B cell (primary cell): Measurements from ENCODE around the gene HAS3. TPM values are rescaled to one million over a fixed set of nuclear protein-coding genes. Genes with fewer than 3 reads are reported as not detected.

Experiments used
- ATAC-seq: fragments of 200-7000 bp; cut with Tn5 transposase; one replicate; pipeline ENCODE4 v1.10.0; 2021; ENCODE audit warnings: low read depth, mild to moderate bottlenecking, moderate number of reproducible peaks, moderate library complexity
- CTCF ChIA-PET: fragments of 350-600 bp; sonication (Branson Sonifier 250); formaldehyde crosslinking; loops from one replicate; lab custom pipeline; 2021; ENCODE audit warnings: antibody characterized with exemption, inconsistent platforms; lab: Charles Lee
- POLR2A ChIA-PET: fragments of 350-600 bp; sonication (Branson Sonifier 250); formaldehyde crosslinking; loops from one replicate; lab custom pipeline; 2021; ENCODE audit warnings: antibody characterized with exemption; lab: Charles Lee
- DNase-seq: peaks from one replicate; pipeline ENCODE4 v3.0.0; 2013
- H2AFZ ChIP-seq: 2 replicates; pipeline ENCODE4 v1.6.1; 2012; ENCODE audit warnings: mild to moderate bottlenecking, low read depth, low read length; ENCODE audit not compliant: insufficient read depth, poor library complexity, severe bottlenecking
- H3K27ac ChIP-seq, 2 donors: 1 replicate in 1 of 2; 2 replicates in 1 of 2; pipeline ENCODE4 v1.5.1; 2012 to 2013; ENCODE audit warnings: low read length in 2 of 2, mild to moderate bottlenecking in 2 of 2, moderate library complexity in 1 of 2
- H3K27me3 ChIP-seq, 4 experiments: fragments of 200-600 bp in 1 of 4; sonication (generic) in 1 of 4; replicated peaks in 1 of 4; 1 replicate in 2 of 4; 2 replicates in 2 of 4; pipeline versions ENCODE4 v1.6.1 to v1.7.0; 2013 to 2016; ENCODE audit warnings: low read length in 3 of 4, mild to moderate bottlenecking in 2 of 4, mixed read lengths in 1 of 4, moderate library complexity in 1 of 4; ENCODE audit not compliant: insufficient read depth in 4 of 4, control insufficient read depth in 3 of 4; ENCODE audit errors: control extremely low read depth in 1 of 4
- H3K36me3 ChIP-seq, 2 experiments: replicated peaks in 1 of 2; 1 replicate in 1 of 2; 2 replicates in 1 of 2; pipeline versions ENCODE4 v1.6.1 to v1.7.1; 2013; ENCODE audit warnings: low read length in 1 of 2; ENCODE audit not compliant: insufficient read depth in 2 of 2, control insufficient read depth in 1 of 2; ENCODE audit errors: control extremely low read depth in 1 of 2, extremely low read depth in 1 of 2
- H3K4me1 ChIP-seq, 2 donors: fragments of 200-600 bp in 1 of 2; sonication (generic) in 1 of 2; 1 replicate in 1 of 2; 2 replicates in 1 of 2; pipeline versions ENCODE4 v1.5.1 to v1.6.1; 2013 to 2017; ENCODE audit warnings: low read length in 2 of 2; ENCODE audit not compliant: control insufficient read depth in 2 of 2, insufficient read depth in 2 of 2
- H3K4me2 ChIP-seq: replicated peaks from 2 replicates; pipeline ENCODE3; 2012; ENCODE audit warnings: mild to moderate bottlenecking, low read depth, low read length; ENCODE audit not compliant: poor library complexity, severe bottlenecking
- H3K4me3 ChIP-seq, 5 experiments: fragments of 200-600 bp in 1 of 5; sonication (generic) in 1 of 5; 1 replicate in 3 of 5; 2 replicates in 2 of 5; pipeline versions ENCODE4 v1.5.1 to v1.7.0; 2011 to 2016; ENCODE audit warnings: low read length in 4 of 5, mild to moderate bottlenecking in 4 of 5, low read depth in 2 of 5, control low read depth in 1 of 5, moderate library complexity in 1 of 5; ENCODE audit not compliant: insufficient read depth in 1 of 5; ENCODE audit errors: control extremely low read depth in 1 of 5, extremely low read depth in 1 of 5
- H3K79me2 ChIP-seq: fragments of 200-600 bp; sonication (generic); one replicate; pipeline ENCODE4 v1.6.0; 2016; ENCODE audit warnings: low read length; ENCODE audit not compliant: control insufficient read depth, insufficient read depth
- H3K9ac ChIP-seq: fragments of 200-600 bp; sonication (generic); 2 replicates; pipeline ENCODE4 v1.6.1; 2017; ENCODE audit warnings: mild to moderate bottlenecking, low read length, moderate library complexity
- H3K9me3 ChIP-seq, 3 donors: one replicate each; pipeline versions ENCODE4 v1.6.1 to v1.7.1; 2013; ENCODE audit warnings: low read length in 2 of 3; ENCODE audit not compliant: control insufficient read depth in 2 of 3, insufficient read depth in 1 of 3; ENCODE audit errors: control extremely low read depth in 1 of 3
- H4K20me1 ChIP-seq: 2 replicates; pipeline ENCODE4 v1.6.0; 2012; ENCODE audit warnings: mild to moderate bottlenecking, low read length; ENCODE audit not compliant: insufficient read depth, control insufficient read depth, poor library complexity, severe bottlenecking
- H3K27ac Mint-ChIP-seq: one replicate; pipeline ENCODE4 v1.8.0; 2021; ENCODE audit warnings: mixed read lengths
- H3K27me3 Mint-ChIP-seq: one replicate; pipeline ENCODE4 v1.8.0; 2021; ENCODE audit warnings: mixed read lengths
- H3K4me1 Mint-ChIP-seq: one replicate; pipeline ENCODE4 v1.8.0; 2021; ENCODE audit warnings: mixed read lengths
- H3K4me3 Mint-ChIP-seq: one replicate; pipeline ENCODE4 v1.8.0; 2021; ENCODE audit warnings: mixed read lengths
- H3K9me3 Mint-ChIP-seq: one replicate; pipeline ENCODE4 v1.8.0; 2022; ENCODE audit warnings: mixed read lengths; ENCODE audit not compliant: insufficient read depth
- CTCF ChIP-seq: fragments of 200-600 bp; IDR thresholded peaks from one replicate; pipeline ENCODE4 v1.8.0; 2022; ENCODE audit warnings: antibody characterized with exemption, mild to moderate bottlenecking
- EZH2 ChIP-seq: IDR thresholded peaks from 2 replicates; pipeline ENCODE4 v1.6.1; 2012; ENCODE audit warnings: borderline replicate concordance, low read depth, mild to moderate bottlenecking, moderate library complexity, low read length; ENCODE audit not compliant: insufficient read depth, poor library complexity, severe bottlenecking
- WGBS: methylation state at CpG from one replicate; pipeline ENCODE4 v1.1.5; 2013; ENCODE audit warnings: missing lambda C conversion rate; ENCODE audit not compliant: insufficient coverage; 5-methylcytosine and 5-hydroxymethylcytosine counted together
- intact Hi-C: fragments of 100-400 bp; cut with micrococcal nuclease; formaldehyde crosslinking; loops from one replicate; pipeline ENCODE4 v1.10.0; 2022
- polyA plus RNA-seq: library from polyadenylated mRNA; depleted of rRNA; stranded (reverse); fragments of >200 nt; gene quantifications from 2 replicates; pipeline ENCODE4 v1.2.3, GENCODE V29; 2012
- total RNA-seq, 2 donors: library from RNA; stranded (reverse); fragments of 120-200 nt in 1 of 2; gene quantifications; 1 replicate in 1 of 2; 2 replicates in 1 of 2; pipeline versions ENCODE4 v1.2.3 to v1.2.4, GENCODE V29; 2013 to 2022

HAS3 gene
- total and polyA plus RNA-seq, 2 donors (not counting 1 experiment from before 2014, with no cell fraction given) = 1.4 to 2.6 TPM

DNA sequence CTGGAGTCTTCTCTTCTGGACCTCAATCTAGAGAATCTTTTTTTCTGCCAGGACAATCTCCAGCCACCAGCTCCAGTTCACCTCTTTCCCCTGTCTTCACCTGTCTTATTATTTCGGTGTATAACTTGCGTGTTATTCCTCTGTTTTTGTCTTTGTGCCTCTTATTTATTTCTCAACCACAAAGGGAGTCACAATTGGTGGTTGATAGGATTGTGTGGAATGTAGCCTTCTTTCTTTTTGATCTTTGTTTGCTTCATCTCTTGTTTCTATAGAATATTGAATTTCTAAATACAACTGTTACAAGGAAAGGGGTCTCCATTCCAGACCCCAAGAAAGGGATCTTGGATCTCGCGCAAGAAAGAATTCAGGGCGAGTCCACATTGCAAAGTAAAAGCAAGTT, 35.9 kb upstream of the HAS3 start:
- Histone ChIP-seq H3K4me3 (no peak overlapping the region), H3K36me3 (no peaks in the 10 kb centered on the region), H3K27ac (no peak overlapping the region), H3K4me1 (no peaks in the 10 kb centered on the region), H4K20me1 (no peaks in the 10 kb centered on the region), H3K9ac (no peak overlapping the region), H2AFZ (no peak overlapping the region), H3K4me2 (no peak overlapping the region), H3K27me3 (no peaks in the 10 kb centered on the region), H3K79me2 (no peaks in the 10 kb centered on the region), H3K9me3 (no peaks in the 10 kb centered on the region)
- CTCF ChIA-PET = no interaction called here
- POLR2A ChIA-PET = no interaction called here
- ATAC-seq (no peak), DNase-seq (no peak)
- no peaks in the 10 kb centered on the region for H3K4me1 Mint-ChIP-seq
- H3K27ac Mint-ChIP-seq = no peak overlapping the region
- no peak overlapping the region for H3K4me3 Mint-ChIP-seq
- intact Hi-C loops = no loop called here
- WGBS = 93% methylated on average over 3 of the region's 5 CpGs
- H3K27me3 Mint-ChIP-seq = no peaks in the 10 kb centered on the region
- no peaks in the 10 kb centered on the region for H3K9me3 Mint-ChIP-seq
- TF ChIP-seq EZH2 = no peak
- TF ChIP-seq CTCF = no peak

DNA sequence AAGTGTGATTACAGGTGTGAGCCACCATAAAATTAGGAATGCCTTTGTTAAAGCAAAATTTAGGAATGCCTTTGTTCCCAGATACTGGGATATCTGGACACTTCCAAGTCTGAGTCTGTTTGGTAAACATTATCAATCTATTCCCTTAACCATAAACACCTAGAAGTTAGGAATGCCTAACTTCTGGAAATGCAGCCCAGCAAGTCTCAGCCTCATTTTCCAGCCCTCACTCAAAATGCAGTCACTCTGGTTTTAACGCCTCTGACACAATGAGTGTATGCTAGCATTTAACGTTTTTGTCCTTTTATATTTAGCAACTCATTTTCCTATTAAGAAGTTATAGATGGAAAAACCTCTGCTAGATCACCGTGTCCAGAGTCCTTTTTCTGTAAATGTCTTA, 34.4 kb upstream of the HAS3 start:
- no peaks in the 10 kb centered on the region for H4K20me1 ChIP-seq
- Mint-ChIP-seq H3K9me3 (no peaks in the 10 kb centered on the region), H3K27ac (no peak overlapping the region), H3K27me3 (no peaks in the 10 kb centered on the region), H3K4me3 (no peak overlapping the region), H3K4me1 (no peaks in the 10 kb centered on the region)
- no peak overlapping the region for H3K4me2 ChIP-seq
- no peaks in the 10 kb centered on the region for H3K27me3 ChIP-seq
- ChIA-PET POLR2A (no interaction called here), CTCF (no interaction called here)
- H3K27ac ChIP-seq = no peak overlapping the region
- no peak overlapping the region for H3K4me3 ChIP-seq
- TF ChIP-seq EZH2 = no peak
- TF ChIP-seq CTCF = no peak
- no CpG with 5 or more reads among the region's 3 CpGs for WGBS
- H3K4me1 ChIP-seq = no peaks in the 10 kb centered on the region
- no peaks in the 10 kb centered on the region for H3K36me3 ChIP-seq
- no peaks in the 10 kb centered on the region for H3K79me2 ChIP-seq
- ATAC-seq (no peak), DNase-seq (no peak)
- H2AFZ ChIP-seq = no peak overlapping the region
- H3K9ac ChIP-seq = no peak overlapping the region
- intact Hi-C loops = no loop called here
- H3K9me3 ChIP-seq = no peaks in the 10 kb centered on the region
